Subcutaneous abdominal adipose tissue (tissue), 5 donors: Measurements from ENCODE around the gene MAPK9.

Experiments used
- H3K27ac ChIP-seq: one replicate; pipeline ENCODE4 v1.7.0; 2013; ENCODE audit warnings: low read depth, mild to moderate bottlenecking, inconsistent platforms, low read length, moderate library complexity
- H3K27me3 ChIP-seq, 5 donors: one replicate each; pipeline ENCODE4 v1.7.0; 2013; ENCODE audit warnings: low read length in 5 of 5, inconsistent platforms in 1 of 5; ENCODE audit not compliant: control insufficient read depth in 5 of 5, insufficient read depth in 4 of 5
- H3K36me3 ChIP-seq, 5 donors: one replicate each; pipeline ENCODE4 v1.7.0; 2013; ENCODE audit warnings: low read length in 5 of 5; ENCODE audit not compliant: control insufficient read depth in 5 of 5, insufficient read depth in 5 of 5
- H3K4me1 ChIP-seq, 5 donors: one replicate each; pipeline ENCODE4 v1.7.0; 2013; ENCODE audit warnings: low read length in 5 of 5, mild to moderate bottlenecking in 3 of 5, moderate library complexity in 1 of 5; ENCODE audit not compliant: control insufficient read depth in 5 of 5, insufficient read depth in 5 of 5
- H3K4me3 ChIP-seq, 5 donors: one replicate each; pipeline ENCODE4 v1.7.0; 2013; ENCODE audit warnings: low read length in 5 of 5, low read depth in 1 of 5
- H3K9ac ChIP-seq, 5 donors: one replicate each; pipeline ENCODE4 v1.7.0; 2013; ENCODE audit warnings: low read length in 5 of 5, mild to moderate bottlenecking in 4 of 5, moderate library complexity in 3 of 5
- H3K9me3 ChIP-seq, 5 donors: one replicate each; pipeline ENCODE4 v1.7.0; 2013; ENCODE audit warnings: low read length in 5 of 5; ENCODE audit not compliant: control insufficient read depth in 5 of 5
- donor health status: healthy.
- donor health status: healthy.
- donor health status: healthy.
- donor health status: healthy.
- donor health status: healthy.

Gene MAPK9

GRCh38 chr5:180287404-180287803, 4.5 kb downstream of the MAPK9 start:
- H3K36me3 ChIP-seq = peaks cover 0 to 15% (median 6%) of the 10 kb centered on the region in 5 donors
- no peaks in the 10 kb centered on the region for H3K9me3 ChIP-seq
- H3K4me1 ChIP-seq = peaks cover 6 to 19% (median 12%) of the 10 kb centered on the region in 5 donors
- no peak overlapping the region for H3K4me3 ChIP-seq
- no peak overlapping the region for H3K27ac ChIP-seq
- no peak overlapping the region for H3K9ac ChIP-seq
- H3K27me3 ChIP-seq = no peaks in the 10 kb centered on the region

GRCh38 chr5:180284149-180284548, 7.7 kb downstream of the MAPK9 start:
- peaks cover 0 to 4% (median 3%) of the 10 kb centered on the region in 5 donors for H3K4me1 ChIP-seq
- no peak overlapping the region for H3K27ac ChIP-seq
- H3K36me3 ChIP-seq = peaks cover 0 to 40% (median 22%) of the 10 kb centered on the region in 5 donors
- H3K9ac ChIP-seq = no peak overlapping the region
- no peaks in the 10 kb centered on the region for H3K27me3 ChIP-seq
- H3K4me3 ChIP-seq = no peak overlapping the region
- no peaks in the 10 kb centered on the region for H3K9me3 ChIP-seq

GRCh38 chr5:180283026-180283615, 8.8 kb downstream of the MAPK9 start:
- H3K4me3 ChIP-seq = no peak overlapping the region
- H3K9ac ChIP-seq = no peak overlapping the region
- peaks cover 0 to 1% (median 0%) of the 10 kb centered on the region in 5 donors for H3K9me3 ChIP-seq
- H3K4me1 ChIP-seq = peaks cover 0 to 4% (median 3%) of the 10 kb centered on the region in 5 donors
- no peaks in the 10 kb centered on the region for H3K27me3 ChIP-seq
- H3K27ac ChIP-seq = no peak overlapping the region
- H3K36me3 ChIP-seq = peaks cover 0 to 45% (median 25%) of the 10 kb centered on the region in 5 donors

GRCh38 chr5:180282281-180282680, 9.6 kb downstream of the MAPK9 start:
- H3K4me1 ChIP-seq = peaks cover 0 to 4% (median 3%) of the 10 kb centered on the region in 5 donors
- H3K9ac ChIP-seq = no peak overlapping the region
- no peak overlapping the region for H3K27ac ChIP-seq
- no peak overlapping the region for H3K4me3 ChIP-seq
- peaks cover 0 to 4% (median 0%) of the 10 kb centered on the region in 5 donors for H3K9me3 ChIP-seq
- peaks cover 6 to 53% (median 32%) of the 10 kb centered on the region in 5 donors for H3K36me3 ChIP-seq
- H3K27me3 ChIP-seq = no peaks in the 10 kb centered on the region

- H3K27me3 ChIP-seq = no peaks in the 10 kb centered on the region
- H3K4me1 ChIP-seq = peaks cover 0 to 1% (median 0%) of the 10 kb centered on the region in 5 donors
- no peak overlapping the region for H3K27ac ChIP-seq
- H3K4me3 ChIP-seq = no peak overlapping the region
- H3K9me3 ChIP-seq = peaks cover 0 to 7% (median 0%) of the 10 kb centered on the region in 5 donors
- H3K9ac ChIP-seq = no peak overlapping the region
- H3K36me3 ChIP-seq = peaks cover 9 to 58% (median 38%) of the 10 kb centered on the region in 5 donors
Observed at GRCh38 chr5:180281706-180282105, 10.2 kb downstream of the MAPK9 start.

- H3K36me3 ChIP-seq = peaks cover 21 to 53% (median 50%) of the 10 kb centered on the region in 5 donors
- H3K4me1 ChIP-seq = no peaks in the 10 kb centered on the region
- H3K27me3 ChIP-seq = no peaks in the 10 kb centered on the region
- H3K4me3 ChIP-seq = no peak overlapping the region
- no peak overlapping the region for H3K9ac ChIP-seq
- no peak overlapping the region for H3K27ac ChIP-seq
- H3K9me3 ChIP-seq = peaks cover 13 to 43% (median 40%) of the 10 kb centered on the region in 5 donors
Observed at GRCh38 chr5:180274695-180275094, 17.2 kb downstream of the MAPK9 start.

GRCh38 chr5:180271221-180271620, 20.7 kb downstream of the MAPK9 start:
- Histone ChIP-seq H3K27ac (no peak overlapping the region), H3K27me3 (no peaks in the 10 kb centered on the region), H3K4me1 (no peaks in the 10 kb centered on the region), H3K36me3 (peaks cover 26 to 54% (median 49%) of the 10 kb centered on the region in 5 donors), H3K4me3 (no peak overlapping the region), H3K9ac (no peak overlapping the region), H3K9me3 (peaks cover 19 to 65% (median 51%) of the 10 kb centered on the region in 5 donors)

GRCh38 chr5:180259260-180259611, 32.6 kb downstream of the MAPK9 start:
- H3K4me1 ChIP-seq = no peaks in the 10 kb centered on the region
- no peaks in the 10 kb centered on the region for H3K27me3 ChIP-seq
- H3K27ac ChIP-seq = no peak overlapping the region
- H3K9ac ChIP-seq = no peak overlapping the region
- H3K4me3 ChIP-seq = peak overlapping the region in 3 of 5 donors; percentile 17 to 44 (median 22)
- peaks cover 75 to 97% (median 92%) of the 10 kb centered on the region in 5 donors for H3K9me3 ChIP-seq
- H3K36me3 ChIP-seq = peaks cover 39 to 83% (median 78%) of the 10 kb centered on the region in 5 donors

GRCh38 chr5:180253036-180253824, 38.7 kb downstream of the MAPK9 start:
- Histone ChIP-seq H3K4me3 (peak overlapping the region in 4 of 5 donors; percentile 17 to 55 (median 24)), H3K27me3 (no peaks in the 10 kb centered on the region), H3K9me3 (peaks cover 55 to 97% (median 94%) of the 10 kb centered on the region in 5 donors), H3K36me3 (peaks cover 11 to 70% (median 67%) of the 10 kb centered on the region in 5 donors), H3K27ac (no peak overlapping the region), H3K9ac (no peak overlapping the region), H3K4me1 (no peaks in the 10 kb centered on the region)

- Histone ChIP-seq H3K27me3 (no peaks in the 10 kb centered on the region), H3K9me3 (peaks cover 42 to 94% (median 91%) of the 10 kb centered on the region in 5 donors), H3K4me3 (peak overlapping the region; percentile 2 to 55 (median 27)), H3K36me3 (peaks cover 6 to 70% (median 68%) of the 10 kb centered on the region in 5 donors), H3K27ac (no peak overlapping the region), H3K9ac (no peak overlapping the region), H3K4me1 (no peaks in the 10 kb centered on the region)
Observed at GRCh38 chr5:180251887-180252286, 40.0 kb downstream of the MAPK9 start.
